GM23338 (cell line): ENCODE measurements around the gene FARP1.

Experiments used
- CREB1 ChIP-seq: fragments of 250-450 bp; sonication (Bioruptor Pico); IDR thresholded peaks from 2 replicates; pipeline ENCODE4 v1.5.0; 2020; ENCODE audit warnings: low read depth, mild to moderate bottlenecking, moderate library complexity
- EZH2 ChIP-seq: fragments of 200-600 bp; sonication (generic); IDR thresholded peaks from one replicate; pipeline ENCODE4 v1.8.0; 2017; ENCODE audit warnings: antibody characterized with exemption, mild to moderate bottlenecking, low read depth; ENCODE audit not compliant: unreplicated experiment
- EZH2phosphoT487 ChIP-seq: fragments of 200-600 bp; sonication (generic); IDR thresholded peaks from one replicate; pipeline ENCODE4 v1.8.1; 2018; ENCODE audit warnings: antibody characterized with exemption; ENCODE audit not compliant: unreplicated experiment
- JUNB ChIP-seq: IDR thresholded peaks from one replicate; pipeline ENCODE4 v1.6.1; 2016; ENCODE audit warnings: antibody characterized with exemption; ENCODE audit not compliant: unreplicated experiment
- NANOG ChIP-seq: IDR thresholded peaks from 2 replicates; pipeline ENCODE4 v1.6.1; 2016; ENCODE audit warnings: antibody characterized with exemption, borderline replicate concordance
- POLR2AphosphoS5 ChIP-seq: IDR thresholded peaks from 2 replicates; pipeline ENCODE4 v1.6.1; 2016; ENCODE audit warnings: antibody characterized with exemption, low read depth
- ZNF114 ChIP-seq: fragments of 250-450 bp; sonication (Bioruptor Pico); IDR thresholded peaks from 2 replicates; pipeline ENCODE4 v1.5.0; 2020; ENCODE audit warnings: mild to moderate bottlenecking, moderate library complexity
- TF ChIP-seq, protein P1 (sequence below), 2 experiments: fragments of 200-600 bp in 1 of 2; sonication (generic) in 1 of 2; conservative IDR thresholded peaks; 2 replicates each; pipeline versions ENCODE4 v1.5.1 to v1.6.1; 2016 to 2017; ENCODE audit warnings: antibody characterized with exemption in 2 of 2, low read depth in 2 of 2, mild to moderate bottlenecking in 2 of 2, moderate library complexity in 1 of 2
- TF ChIP-seq, protein P2 (sequence below): fragments of 250-450 bp; sonication (Bioruptor Pico); IDR thresholded peaks from 2 replicates; pipeline ENCODE4 v1.5.0; 2020; ENCODE audit warnings: mild to moderate bottlenecking, moderate library complexity

DNA sequence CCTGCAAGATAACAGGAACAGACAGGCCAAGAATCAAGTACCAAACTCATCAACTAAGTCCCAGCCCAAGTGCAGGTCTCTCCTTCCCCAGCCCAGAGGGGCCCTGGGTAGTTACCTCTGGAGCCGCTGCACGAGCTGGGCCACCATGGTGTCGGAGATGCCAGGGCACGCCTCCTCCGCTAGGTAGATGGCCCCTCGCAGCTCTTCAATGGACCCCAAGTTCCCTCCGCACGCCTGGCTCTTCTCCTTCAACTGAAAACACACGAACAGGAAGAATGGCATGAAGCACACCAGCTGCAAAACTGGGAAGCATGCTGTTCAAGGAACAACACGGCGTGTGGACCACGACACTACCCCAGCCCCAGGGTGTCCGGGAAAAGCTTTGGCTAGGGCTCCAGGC lies 314.2 kb downstream of the FARP1 start:
- TF ChIP-seq, protein P1, sequence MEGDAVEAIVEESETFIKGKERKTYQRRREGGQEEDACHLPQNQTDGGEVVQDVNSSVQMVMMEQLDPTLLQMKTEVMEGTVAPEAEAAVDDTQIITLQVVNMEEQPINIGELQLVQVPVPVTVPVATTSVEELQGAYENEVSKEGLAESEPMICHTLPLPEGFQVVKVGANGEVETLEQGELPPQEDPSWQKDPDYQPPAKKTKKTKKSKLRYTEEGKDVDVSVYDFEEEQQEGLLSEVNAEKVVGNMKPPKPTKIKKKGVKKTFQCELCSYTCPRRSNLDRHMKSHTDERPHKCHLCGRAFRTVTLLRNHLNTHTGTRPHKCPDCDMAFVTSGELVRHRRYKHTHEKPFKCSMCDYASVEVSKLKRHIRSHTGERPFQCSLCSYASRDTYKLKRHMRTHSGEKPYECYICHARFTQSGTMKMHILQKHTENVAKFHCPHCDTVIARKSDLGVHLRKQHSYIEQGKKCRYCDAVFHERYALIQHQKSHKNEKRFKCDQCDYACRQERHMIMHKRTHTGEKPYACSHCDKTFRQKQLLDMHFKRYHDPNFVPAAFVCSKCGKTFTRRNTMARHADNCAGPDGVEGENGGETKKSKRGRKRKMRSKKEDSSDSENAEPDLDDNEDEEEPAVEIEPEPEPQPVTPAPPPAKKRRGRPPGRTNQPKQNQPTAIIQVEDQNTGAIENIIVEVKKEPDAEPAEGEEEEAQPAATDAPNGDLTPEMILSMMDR (conservative IDR thresholded peaks at IDR 0.05; ENCODE audit: low read depth in 2 of 2), result no peak
- TF ChIP-seq POLR2AphosphoS5 (no peak), EZH2 (no peak), NANOG (no peak), EZH2phosphoT487 (no peak), ZNF114 (no peak), CREB1 (CRISPR knock-in tag) (no peak), JUNB (no peak)
- TF ChIP-seq, protein P2, sequence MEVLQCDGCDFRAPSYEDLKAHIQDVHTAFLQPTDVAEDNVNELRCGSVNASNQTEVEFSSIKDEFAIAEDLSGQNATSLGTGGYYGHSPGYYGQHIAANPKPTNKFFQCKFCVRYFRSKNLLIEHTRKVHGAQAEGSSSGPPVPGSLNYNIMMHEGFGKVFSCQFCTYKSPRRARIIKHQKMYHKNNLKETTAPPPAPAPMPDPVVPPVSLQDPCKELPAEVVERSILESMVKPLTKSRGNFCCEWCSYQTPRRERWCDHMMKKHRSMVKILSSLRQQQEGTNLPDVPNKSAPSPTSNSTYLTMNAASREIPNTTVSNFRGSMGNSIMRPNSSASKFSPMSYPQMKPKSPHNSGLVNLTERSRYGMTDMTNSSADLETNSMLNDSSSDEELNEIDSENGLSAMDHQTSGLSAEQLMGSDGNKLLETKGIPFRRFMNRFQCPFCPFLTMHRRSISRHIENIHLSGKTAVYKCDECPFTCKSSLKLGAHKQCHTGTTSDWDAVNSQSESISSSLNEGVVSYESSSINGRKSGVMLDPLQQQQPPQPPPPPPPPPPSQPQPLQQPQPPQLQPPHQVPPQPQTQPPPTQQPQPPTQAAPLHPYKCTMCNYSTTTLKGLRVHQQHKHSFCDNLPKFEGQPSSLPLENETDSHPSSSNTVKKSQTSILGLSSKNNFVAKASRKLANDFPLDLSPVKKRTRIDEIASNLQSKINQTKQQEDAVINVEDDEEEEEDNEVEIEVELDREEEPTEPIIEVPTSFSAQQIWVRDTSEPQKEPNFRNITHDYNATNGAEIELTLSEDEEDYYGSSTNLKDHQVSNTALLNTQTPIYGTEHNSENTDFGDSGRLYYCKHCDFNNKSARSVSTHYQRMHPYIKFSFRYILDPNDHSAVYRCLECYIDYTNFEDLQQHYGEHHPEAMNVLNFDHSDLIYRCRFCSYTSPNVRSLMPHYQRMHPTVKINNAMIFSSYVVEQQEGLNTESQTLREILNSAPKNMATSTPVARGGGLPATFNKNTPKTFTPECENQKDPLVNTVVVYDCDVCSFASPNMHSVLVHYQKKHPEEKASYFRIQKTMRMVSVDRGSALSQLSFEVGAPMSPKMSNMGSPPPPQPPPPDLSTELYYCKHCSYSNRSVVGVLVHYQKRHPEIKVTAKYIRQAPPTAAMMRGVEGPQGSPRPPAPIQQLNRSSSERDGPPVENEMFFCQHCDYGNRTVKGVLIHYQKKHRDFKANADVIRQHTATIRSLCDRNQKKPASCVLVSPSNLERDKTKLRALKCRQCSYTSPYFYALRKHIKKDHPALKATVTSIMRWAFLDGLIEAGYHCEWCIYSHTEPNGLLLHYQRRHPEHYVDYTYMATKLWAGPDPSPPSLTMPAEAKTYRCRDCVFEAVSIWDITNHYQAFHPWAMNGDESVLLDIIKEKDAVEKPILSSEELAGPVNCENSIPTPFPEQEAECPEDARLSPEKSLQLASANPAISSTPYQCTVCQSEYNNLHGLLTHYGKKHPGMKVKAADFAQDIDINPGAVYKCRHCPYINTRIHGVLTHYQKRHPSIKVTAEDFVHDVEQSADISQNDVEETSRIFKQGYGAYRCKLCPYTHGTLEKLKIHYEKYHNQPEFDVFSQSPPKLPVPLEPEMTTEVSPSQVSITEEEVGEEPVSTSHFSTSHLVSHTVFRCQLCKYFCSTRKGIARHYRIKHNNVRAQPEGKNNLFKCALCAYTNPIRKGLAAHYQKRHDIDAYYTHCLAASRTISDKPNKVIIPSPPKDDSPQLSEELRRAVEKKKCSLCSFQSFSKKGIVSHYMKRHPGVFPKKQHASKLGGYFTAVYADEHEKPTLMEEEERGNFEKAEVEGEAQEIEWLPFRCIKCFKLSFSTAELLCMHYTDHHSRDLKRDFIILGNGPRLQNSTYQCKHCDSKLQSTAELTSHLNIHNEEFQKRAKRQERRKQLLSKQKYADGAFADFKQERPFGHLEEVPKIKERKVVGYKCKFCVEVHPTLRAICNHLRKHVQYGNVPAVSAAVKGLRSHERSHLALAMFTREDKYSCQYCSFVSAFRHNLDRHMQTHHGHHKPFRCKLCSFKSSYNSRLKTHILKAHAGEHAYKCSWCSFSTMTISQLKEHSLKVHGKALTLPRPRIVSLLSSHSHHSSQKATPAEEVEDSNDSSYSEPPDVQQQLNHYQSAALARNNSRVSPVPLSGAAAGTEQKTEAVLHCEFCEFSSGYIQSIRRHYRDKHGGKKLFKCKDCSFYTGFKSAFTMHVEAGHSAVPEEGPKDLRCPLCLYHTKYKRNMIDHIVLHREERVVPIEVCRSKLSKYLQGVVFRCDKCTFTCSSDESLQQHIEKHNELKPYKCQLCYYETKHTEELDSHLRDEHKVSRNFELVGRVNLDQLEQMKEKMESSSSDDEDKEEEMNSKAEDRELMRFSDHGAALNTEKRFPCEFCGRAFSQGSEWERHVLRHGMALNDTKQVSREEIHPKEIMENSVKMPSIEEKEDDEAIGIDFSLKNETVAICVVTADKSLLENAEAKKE (CRISPR knock-in tag), result no peak
